Fibroblast of skin of back (primary cell): Measurements from ENCODE around the gene CLEC4E. TPM values are rescaled to one million over a fixed set of nuclear protein-coding genes. Genes with fewer than 3 reads are reported as not detected.
"Not testable (repeated sequence)": the region's sequence is repeated elsewhere in the genome, so short reads cannot be mapped to it uniquely, and the experiment has no call there.

Experiments
- DNase-seq: peaks from one replicate; pipeline ENCODE4 v3.0.0-alpha.2; 2013
- polyA plus RNA-seq, 2 experiments: library from polyadenylated mRNA; unstranded; fragments of 120-200 nt; gene quantifications; one replicate each; pipeline ENCODE4 v1.2.1, GENCODE V29; 2013; ENCODE audit not compliant: insufficient read length in 2 of 2

CLEC4E gene, protein sequence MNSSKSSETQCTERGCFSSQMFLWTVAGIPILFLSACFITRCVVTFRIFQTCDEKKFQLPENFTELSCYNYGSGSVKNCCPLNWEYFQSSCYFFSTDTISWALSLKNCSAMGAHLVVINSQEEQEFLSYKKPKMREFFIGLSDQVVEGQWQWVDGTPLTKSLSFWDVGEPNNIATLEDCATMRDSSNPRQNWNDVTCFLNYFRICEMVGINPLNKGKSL
- polyA plus RNA-seq (2013, experiment 1 of 2; ENCODE audit: insufficient read length), result not detected
- polyA plus RNA-seq (2013, experiment 2 of 2; ENCODE audit: insufficient read length), result not detected

DNA sequence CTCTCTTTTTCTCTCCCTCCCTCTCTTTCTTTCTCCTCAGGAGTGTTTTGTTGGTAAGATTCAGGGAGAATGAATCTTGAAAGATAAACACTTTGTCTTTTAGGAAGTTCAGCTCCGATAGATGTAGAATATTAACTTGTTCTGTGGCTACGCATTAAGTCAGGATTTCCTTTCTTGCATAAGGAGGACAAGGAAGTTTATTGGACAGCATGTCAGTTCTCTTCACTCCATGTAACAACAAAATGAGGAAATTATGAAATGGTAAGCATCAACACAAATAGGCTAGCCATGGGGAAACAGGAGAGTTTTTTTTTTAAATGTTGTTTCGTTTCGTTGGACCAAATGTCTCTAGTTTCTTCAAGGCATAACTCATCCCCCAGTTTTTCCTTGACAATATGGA is at the start of gene CLEC4E:
Gene CLEC4E (minus strand): TSS at position 75 of the 400 bp plus-strand sequence. CDS start 108 bp downstream, outside the sequence.
- not testable (repeated sequence) for DNase-seq

DNA sequence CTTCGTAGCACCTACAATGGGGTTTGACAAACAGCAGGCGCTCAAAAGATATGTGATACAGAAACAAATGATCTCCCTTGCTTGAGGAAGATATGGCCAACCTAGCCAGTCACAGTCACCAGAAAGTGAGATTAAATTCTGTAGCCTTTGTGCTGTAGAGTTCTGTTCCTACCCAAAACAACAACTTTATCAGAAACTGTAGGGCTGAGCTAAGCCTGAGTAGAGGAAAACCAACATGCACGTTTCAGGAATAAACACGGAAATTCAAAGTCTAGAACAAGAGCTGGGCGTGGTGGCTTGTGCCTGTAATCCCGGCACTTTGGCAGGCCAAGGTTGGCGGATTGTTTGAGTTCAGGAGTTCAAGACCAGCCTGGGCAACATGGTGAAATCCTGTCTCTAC is 49.0 kb upstream of the CLEC4E start:
- DNase-seq, result no peak

DNA sequence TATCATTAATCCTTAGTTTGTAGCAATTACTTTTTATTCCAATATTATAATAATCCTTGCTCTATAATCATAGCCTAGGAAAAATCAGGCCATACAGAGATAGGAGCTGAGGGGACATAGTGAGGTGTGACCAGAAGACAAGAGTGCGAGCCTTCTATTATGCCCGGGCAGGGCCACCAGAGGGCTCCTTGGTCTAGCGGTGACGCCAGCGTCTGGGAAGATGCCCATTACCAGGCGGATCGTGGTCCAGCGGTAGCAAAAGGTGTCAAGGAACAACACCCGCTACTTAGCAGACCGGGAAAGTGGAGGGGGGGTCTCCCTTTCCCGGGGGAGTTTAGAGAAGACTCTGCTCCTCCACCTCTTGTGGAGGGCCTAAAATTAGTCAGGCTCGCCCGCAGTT is 43.8 kb upstream of the CLEC4E start:
- not testable (repeated sequence) for DNase-seq

DNA sequence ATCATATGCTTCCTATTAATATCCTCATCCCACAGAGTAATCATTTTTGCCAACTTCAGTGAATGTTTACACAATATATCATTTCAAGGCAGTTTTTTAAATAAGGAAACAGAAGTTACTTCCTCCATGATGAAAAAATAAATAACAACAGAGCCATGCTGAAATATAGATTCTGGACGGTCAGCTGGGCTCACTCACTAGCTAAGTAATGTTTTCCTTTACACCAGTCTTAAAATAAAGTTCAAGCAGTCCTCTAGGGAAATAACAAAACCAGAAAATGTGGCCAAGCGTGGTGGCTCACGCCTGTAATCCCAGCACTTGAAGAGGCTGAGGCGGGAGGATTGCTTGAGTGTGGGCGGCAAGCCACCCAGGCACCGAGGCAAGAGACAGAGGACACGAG is 43.3 kb upstream of the CLEC4E start:
- no peak for DNase-seq

DNA sequence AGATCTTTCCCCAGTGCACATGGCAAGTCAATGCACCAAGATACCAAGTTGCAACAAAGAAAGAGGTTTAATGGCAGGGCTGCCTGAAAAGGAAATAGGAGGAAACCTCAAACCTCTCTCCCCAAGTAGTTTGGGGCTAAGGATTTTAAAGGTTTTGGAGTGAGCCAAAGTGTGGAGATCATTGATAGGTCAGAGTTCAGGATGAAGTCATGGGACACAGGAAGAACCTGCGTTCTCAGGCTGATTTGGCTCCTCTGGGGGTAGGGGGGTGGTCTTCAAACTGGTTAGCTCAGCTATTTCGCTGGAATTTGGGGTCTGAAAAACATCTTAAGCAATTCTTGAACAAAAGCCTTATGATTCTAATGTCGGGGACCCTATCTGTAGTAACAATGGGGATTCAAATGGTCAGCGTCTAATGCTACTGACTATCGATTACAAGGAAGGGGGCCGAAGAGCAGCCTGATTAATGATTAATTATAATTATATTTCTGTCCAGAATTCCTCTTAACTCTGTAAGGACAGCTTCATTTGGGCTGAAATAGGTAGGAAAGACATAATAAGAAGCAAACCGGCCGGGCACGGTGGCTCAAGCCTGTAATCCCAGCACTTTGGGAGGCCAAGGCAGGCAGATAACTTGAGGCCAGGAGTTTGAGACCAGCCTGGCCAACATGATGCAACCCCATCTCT is 40.5 kb upstream of the CLEC4E start:
- no peak for DNase-seq

DNA sequence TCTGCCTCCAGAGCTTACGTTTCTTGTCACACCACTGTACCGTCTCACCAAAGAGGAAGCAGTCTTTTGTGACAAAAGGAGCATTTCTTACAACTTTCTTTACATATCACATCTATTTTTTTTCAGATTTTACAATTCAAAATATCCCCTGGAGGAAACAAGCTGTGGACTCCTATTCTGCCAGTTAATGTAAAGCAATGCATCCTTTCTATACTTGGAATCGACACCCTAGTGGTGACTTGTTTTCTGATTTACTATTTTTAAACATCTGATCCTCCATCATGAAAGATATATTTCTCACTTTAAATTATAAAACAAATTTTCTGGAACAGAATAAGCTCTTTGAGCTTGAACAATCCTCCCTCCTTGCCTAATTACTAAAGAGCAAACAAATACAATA is 37.2 kb upstream of the CLEC4E start:
- DNase-seq, result no peak

DNA sequence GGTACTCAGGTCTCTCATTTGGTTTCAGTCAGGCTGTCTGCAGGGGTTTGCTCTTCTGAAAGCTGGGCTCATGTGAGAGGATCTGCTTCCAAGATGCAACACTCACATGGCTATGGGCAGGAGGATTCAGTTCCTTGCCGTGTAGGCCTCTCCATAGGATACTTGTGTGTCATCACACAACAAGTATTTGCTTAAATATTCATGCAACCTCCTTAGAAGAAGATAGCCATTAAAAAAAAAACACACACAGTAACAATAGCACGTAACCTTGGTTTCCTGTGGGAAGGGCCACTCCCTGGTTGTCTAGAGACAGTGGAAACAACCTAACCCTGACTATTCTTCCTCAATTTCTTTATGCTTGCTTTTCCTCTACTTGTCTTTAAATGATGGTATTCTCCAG is 31.8 kb upstream of the CLEC4E start:
- peak; percentile 9 for DNase-seq

DNA sequence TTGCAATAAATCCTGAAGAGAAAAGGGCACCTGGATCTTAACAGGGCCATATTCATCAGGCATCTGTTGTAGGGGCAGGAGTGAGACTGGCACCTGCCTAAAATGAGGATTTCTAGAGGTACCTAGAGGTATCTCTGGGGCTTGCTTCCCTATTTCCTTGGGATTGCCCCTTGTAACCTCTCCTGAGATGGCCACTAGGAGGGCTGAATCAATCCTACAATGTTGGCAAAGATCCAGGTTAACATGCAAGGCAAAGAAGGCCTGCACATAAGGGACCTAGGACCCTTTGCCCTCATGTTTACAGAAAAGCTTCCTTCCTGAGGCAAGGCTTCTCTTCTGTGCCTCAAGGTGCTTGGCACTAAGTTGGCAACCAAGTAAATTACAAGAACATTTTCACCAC is 25.8 kb upstream of the CLEC4E start:
- no peak for DNase-seq

DNA sequence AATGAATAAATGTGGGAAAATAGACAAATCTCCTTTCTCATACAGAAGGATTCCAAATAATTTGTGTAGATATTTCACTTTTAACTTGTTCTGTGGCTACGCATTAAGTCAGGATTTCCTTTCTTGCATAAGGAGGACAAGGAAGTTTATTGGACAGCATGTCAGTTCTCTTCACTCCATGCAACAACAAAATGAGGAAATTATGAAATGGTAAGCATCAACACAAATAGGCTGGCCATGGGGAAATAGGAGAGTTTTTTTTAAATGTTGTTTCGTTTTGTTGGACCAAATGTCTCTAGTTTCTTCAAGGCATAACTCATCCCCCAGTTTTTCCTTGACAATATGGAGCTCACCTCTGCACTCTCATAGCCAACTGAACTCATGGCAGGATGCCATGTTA is 25.3 kb upstream of the CLEC4E start:
- not testable (repeated sequence) for DNase-seq

DNA sequence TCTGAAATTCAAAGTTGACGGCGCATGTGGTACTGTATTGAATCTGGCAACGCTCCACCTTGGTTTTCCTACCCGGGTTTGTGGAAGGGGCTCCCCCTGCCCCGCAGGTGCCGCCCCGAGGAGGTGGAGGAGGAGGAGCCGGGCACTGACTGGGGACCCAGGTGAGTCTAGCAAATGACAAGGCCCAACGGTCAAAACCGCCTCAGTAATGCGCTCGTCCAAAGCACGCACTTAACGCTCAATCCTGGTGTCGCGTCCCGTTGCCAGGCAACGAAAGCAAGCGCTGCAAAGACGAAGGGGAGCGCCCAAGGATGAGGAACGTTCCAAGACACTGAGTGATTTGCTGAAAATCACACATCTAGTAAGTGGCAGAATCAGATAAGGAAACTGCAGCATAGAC is 24.0 kb upstream of the CLEC4E start:
- DNase-seq, result no peak

DNA sequence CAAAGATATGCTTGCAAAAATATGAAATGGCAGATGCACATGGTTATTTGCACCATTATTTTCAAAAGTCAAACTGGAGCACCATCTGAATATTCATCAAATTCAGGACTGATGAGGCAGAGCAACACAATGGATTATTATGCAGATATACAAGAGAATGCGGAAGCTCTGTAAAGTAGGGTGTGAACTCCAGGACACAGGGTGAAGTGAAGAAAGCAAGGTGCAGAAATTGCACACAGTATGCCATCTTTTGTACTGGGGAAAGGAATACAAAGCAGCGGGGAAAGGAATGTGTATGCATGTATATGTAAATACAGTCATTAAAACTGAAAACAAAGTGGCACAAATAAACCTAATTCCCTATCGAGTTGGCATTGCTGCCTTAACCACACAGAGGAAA is 22.7 kb upstream of the CLEC4E start:
- no peak for DNase-seq

DNA sequence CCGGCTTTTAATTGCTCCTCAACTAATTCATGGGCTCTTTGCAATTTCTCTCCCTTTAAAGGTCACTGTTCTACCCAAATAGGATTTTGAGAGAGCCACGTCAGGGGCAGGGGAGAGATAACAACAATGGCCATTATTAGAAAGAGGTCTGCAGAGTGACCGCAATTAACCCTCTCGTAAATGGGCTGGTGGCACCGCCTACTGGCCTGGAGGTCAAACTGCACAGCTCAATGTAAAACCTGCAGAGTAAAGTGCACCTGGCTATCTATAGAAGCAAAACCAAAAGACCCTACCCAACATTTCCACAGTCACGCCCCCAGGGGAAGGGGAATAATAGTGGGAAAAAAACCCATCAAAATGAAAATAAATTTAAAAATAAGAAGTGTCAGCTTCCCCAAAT is 21.6 kb upstream of the CLEC4E start:
- no peak for DNase-seq

DNA sequence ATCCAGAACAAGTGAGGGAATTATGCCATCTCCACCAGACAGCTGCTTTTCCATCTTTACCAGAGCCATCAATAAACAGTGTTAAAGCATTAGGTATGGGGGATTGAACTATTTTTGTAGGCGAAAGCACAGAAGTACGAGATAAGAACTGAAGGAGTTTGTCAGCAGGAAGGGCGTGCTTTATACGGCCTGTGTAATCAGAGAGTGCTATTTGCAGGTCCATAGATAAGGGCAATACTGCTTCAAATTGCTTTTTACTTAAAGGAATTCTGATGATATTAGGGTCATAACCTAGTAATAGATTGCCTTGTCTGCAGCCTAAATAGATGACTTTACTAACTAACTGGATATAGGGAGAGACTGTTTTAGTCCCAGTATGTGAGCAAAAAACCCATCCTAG is 20.3 kb upstream of the CLEC4E start:
- DNase-seq, result no peak

DNA sequence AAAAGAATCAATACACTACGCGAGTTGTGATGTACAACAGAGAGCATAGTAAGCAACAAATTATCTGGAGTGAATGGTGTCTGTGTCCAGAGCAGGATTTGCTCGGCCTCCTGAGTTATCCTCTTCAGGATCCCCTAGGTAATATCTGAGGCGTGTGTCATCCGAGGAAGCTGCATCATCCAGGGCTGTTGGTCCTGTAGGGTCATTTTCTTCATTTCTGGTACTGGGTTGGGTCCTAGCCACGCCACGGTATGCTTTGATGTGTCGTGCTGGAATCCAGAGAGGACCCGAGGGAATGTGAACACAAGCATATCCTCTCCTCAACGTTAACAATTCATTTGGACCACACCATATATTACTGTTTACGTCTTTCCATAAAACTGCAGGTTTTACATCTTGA is 19.0 kb upstream of the CLEC4E start:
- peak; percentile 4 for DNase-seq

DNA sequence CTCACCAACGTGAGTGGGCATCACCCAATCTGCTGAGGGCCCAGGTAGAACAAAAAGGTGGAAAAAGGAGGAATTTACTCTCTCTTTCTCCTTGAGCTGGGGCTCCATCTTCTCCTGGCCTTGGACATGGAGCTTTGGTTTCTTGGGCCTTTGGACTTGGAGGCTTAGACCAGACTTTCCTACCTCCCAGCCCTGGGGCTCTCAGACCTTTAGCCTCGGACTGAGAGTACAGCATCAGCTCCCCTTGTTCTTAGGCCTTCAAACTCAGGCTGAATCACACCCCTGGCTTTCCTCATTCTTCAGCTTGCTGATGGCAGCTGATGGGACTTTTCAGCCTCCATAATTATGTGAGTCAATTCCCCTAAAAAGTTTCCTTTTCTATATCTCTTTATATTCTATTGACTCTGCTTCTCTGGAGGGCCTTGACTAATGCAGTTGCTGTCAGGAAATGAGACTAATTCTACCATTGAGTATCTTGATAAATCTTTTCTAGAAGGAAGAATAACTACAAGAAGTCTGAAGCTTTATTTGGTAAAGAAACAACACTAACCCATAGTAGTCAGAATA is 15.9 kb upstream of the CLEC4E start:
- DNase-seq, result no peak

DNA sequence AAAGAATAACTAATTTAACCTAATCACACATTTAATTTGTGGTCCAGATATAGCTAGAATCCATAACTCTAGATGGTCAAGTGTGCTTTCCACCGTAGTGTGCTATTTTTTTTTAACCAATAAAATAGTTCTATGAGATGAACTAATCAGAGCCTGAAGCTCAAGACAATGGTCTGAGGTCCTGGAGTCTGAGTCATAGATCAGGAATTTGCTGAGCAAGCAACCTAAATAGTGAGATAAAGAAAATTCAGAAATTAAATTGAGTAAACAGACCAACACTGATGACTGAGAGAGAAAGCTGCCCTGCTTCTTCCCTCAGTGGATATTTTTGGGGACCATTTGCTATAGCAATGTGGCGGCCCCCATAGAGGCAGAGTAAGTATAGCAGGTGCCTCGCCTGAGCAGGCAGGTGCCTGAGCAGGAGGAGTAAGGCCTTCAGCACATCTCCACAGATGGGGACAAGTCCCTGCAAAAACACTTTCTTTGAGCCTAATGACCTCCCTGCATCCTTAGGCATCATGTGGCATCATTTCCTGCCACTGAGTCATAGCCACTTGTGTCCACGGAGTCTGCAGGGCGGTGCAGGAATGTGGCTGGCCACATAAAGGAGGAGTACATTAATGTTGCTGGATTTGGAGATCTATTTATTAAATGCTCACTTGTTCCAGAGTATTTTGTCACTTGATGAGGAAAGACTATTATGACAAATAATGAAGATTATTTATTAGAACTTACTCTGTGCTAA is 13.9 kb upstream of the CLEC4E start:
- peak; percentile 53 for DNase-seq

DNA sequence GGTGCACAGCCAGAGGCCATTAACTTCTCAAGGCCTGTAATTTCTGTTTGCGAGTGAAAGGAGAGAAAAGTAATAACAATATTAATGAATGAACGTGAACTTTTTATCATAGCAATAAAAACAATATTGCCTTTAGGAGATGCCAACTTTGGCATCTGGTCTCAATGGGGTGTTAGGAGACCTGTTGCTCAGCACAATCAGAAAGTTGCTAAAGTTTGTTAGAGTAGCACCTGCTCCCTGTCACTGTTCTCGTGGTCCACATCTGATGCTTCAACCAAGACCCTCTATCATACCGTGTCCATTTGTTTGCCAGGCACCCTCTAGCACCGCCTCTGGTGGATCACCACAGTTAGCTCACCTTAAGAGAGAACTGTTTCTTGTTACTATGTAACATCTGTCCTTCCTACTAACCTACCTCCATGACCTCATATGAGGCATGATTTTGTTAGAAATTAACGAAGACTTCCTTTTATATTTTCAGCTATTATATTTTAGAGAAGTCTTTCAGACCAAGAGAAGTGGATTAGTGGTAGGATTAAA is 12.5 kb upstream of the CLEC4E start:
- DNase-seq, result no peak

DNA sequence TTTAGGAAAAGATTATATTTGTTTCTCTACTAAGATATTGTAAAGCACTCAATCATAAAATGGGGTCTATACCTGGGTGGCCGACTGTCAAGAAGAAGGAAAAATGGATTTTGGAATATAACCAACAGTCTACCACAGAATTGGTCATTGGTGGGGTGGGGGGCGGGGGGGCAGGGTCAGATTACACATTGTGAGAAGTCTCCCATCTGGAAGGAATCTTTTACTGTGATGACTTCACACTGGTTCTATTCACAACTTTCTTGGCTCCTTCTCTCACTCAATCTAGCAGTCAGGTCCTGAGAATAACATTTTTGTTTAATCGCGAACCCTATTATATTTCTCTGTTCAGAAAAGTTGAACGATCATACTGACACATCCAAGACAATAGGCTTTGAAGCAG is 8.7 kb upstream of the CLEC4E start:
- DNase-seq, result peak; percentile 15

DNA sequence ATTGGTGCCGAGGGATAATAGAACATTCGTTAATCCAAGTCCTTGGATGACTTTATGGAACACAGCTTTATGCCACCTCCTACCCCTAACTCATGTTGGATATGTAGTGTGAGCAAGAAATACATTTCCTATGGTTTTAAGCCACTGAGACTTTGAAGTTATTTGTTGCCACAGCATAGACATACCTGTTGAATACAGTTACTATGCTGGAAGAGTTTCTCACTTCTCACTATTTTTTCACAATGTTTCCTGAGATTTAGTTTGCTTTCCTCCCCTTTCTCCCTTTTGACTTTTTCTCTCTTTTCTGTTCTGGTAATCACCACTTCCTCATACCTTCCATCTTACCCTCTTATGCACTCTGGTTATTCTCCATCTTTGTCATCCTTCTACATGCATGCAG is 7.5 kb upstream of the CLEC4E start:
- no peak for DNase-seq

DNA sequence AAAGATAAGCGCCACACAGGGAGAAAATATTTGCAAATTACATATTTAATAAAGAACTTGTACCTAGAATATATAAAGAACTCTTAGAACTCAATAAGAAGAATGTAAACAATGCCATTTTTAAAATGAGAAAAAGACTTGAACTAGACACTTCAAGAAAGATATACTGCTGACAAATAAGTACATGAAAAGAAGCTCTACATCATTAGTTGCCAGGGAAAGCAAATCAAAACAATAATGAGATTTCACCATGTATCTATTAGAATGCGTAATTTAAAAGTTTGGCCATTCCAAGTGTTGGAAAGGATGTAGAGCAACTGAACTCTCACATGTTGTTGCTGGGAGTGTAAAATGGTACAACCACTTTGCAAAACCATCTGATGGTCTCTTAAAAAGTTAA is 6.9 kb upstream of the CLEC4E start:
- no peak for DNase-seq

DNA sequence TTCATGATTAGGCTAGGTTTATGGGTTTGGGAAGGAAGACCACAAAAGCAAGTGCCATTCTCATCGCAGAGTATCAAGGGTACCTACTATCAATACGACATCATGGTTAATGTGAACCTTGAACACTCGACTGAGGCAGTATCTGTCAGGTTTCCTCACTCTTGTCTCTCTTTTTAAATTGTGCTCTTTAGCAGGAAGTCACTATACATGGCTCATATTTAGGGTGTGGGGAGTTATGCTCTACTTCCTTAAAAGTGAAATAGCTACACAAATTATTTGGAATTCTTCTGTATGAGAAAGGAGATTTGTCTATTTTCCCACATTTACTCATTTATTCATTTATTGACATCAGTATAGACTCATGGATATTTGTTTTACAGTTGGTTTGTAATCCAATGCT is 5.9 kb upstream of the CLEC4E start:
- DNase-seq, result no peak

DNA sequence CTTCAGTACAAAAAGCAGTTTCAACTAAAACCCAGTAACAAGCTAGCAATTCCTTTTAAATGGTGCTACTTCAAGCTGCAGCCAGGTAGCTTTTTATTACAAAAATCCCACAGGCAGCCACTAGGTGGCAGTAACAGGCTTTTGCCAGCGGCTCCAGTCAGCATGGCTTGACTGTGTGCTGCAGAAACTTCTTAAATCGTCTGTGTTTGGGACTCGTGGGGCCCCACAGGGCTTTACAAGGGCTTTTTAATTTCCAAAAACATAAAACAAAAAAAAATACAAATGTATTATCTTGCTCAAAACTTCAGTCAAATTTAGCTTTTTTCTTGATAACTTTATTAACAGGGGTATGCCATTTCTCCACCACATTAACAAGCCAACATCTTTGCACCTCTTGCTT is 3.6 kb upstream of the CLEC4E start:
- peak; percentile 58 for DNase-seq

DNA sequence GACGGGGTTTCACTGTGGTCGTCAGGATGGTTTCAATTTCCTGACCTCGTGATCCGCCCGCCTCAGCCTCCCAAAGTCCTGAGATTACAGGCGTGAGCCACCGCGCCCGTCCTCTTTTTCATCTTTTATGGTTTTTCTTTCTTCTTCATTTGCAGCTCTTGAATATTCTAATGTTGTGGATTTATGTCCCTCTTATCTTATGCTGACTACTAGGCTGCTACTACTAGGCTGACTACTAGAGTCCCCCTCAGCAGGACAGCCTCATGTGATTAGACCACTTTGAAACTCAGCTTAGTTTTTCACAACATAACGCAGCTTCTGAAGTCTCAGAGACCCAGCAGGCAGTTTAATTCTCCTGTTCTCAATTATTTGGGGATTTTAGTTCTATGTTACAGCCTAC is 857 bp upstream of the CLEC4E start:
- no peak for DNase-seq
